Measurements from ENCODE around the gene PARD3B.

Gene PARD3B

GRCh38 chr2:205128726-205129125, 583.5 kb downstream of the PARD3B start:
- DNase-seq (ENCODE audit: low read depth, low spot score): no peak

GRCh38 chr2:205129531-205129930, 584.3 kb downstream of the PARD3B start:
- DNase-seq (ENCODE audit: low read depth, low spot score): no peak

- no peak for DNase-seq (ENCODE audit: low read depth, low spot score)
Measured at GRCh38 chr2:205130111-205130829, 585.0 kb downstream of the PARD3B start.

- DNase-seq (ENCODE audit: low read depth, low spot score): no peak
Measured at GRCh38 chr2:205133544-205133943, 588.3 kb downstream of the PARD3B start.

- DNase-seq (ENCODE audit: low read depth, low spot score): no peak
Measured at GRCh38 chr2:205138735-205139134, 593.5 kb downstream of the PARD3B start.

GRCh38 chr2:205139822-205140463, 594.7 kb downstream of the PARD3B start:
- DNase-seq (ENCODE audit: low read depth, low spot score): peak; percentile 66

GRCh38 chr2:205141381-205141780, 596.1 kb downstream of the PARD3B start:
- no peak for DNase-seq (ENCODE audit: low read depth, low spot score)

GRCh38 chr2:205145888-205146287, 600.6 kb downstream of the PARD3B start:
- no peak for DNase-seq (ENCODE audit: low read depth, low spot score)

- no peak for DNase-seq (ENCODE audit: low read depth, low spot score)
Measured at GRCh38 chr2:205148755-205149154, 603.5 kb downstream of the PARD3B start.

GRCh38 chr2:205156457-205156856, 611.2 kb downstream of the PARD3B start:
- DNase-seq (ENCODE audit: low read depth, low spot score): no peak

- DNase-seq (ENCODE audit: low read depth, low spot score): no peak
Measured at GRCh38 chr2:205158404-205158803, 613.1 kb downstream of the PARD3B start.

GRCh38 chr2:205161156-205161839, 616.0 kb downstream of the PARD3B start:
- no peak for DNase-seq (ENCODE audit: low read depth, low spot score)

GRCh38 chr2:205166745-205167144, 621.5 kb downstream of the PARD3B start:
- DNase-seq (ENCODE audit: low read depth, low spot score): no peak

- DNase-seq (ENCODE audit: low read depth, low spot score): no peak
Measured at GRCh38 chr2:205169012-205169411, 623.7 kb downstream of the PARD3B start.

GRCh38 chr2:205169464-205169863, 624.2 kb downstream of the PARD3B start:
- DNase-seq (ENCODE audit: low read depth, low spot score): no peak

- DNase-seq (ENCODE audit: low read depth, low spot score): no peak
Measured at GRCh38 chr2:205170399-205170798, 625.1 kb downstream of the PARD3B start.

- DNase-seq (ENCODE audit: low read depth, low spot score): no peak
Measured at GRCh38 chr2:205171261-205171940, 626.1 kb downstream of the PARD3B start.

- DNase-seq (ENCODE audit: low read depth, low spot score): no peak
Measured at GRCh38 chr2:205175831-205176230, 630.6 kb downstream of the PARD3B start.

GRCh38 chr2:205176546-205176945, 631.3 kb downstream of the PARD3B start:
- no peak for DNase-seq (ENCODE audit: low read depth, low spot score)

GRCh38 chr2:205177546-205177945, 632.3 kb downstream of the PARD3B start:
- DNase-seq (ENCODE audit: low read depth, low spot score): no peak

GRCh38 chr2:205180730-205181129, 635.5 kb downstream of the PARD3B start:
- DNase-seq (ENCODE audit: low read depth, low spot score): no peak

- no peak for DNase-seq (ENCODE audit: low read depth, low spot score)
Measured at GRCh38 chr2:205187731-205188130, 642.5 kb downstream of the PARD3B start.

Data from ELF-1 (cell line).